IMR-90 (cell line): ENCODE results near the gene PRR23E.

ENCODE experiments used
- BHLHE40 ChIP-seq: fragments of 150-350 bp; IDR thresholded peaks from 2 replicates; pipeline ENCODE4 v1.6.1; 2016; ENCODE audit warnings: mild to moderate bottlenecking, low read depth, low read length
- CEBPB ChIP-seq: IDR thresholded peaks from 2 replicates; pipeline ENCODE4 v1.6.1; 2012; ENCODE audit warnings: low read depth, low read length, improper control_type of control experiment
- CHD1 ChIP-seq: IDR thresholded peaks from 2 replicates; pipeline ENCODE4 v1.6.1; 2012; ENCODE audit warnings: low read depth, low read length, improper control_type of control experiment
- FOS ChIP-seq: fragments of 150-350 bp; IDR thresholded peaks from 2 replicates; pipeline ENCODE4 v1.6.1; 2016; ENCODE audit warnings: low read depth, low read length
- MXI1 ChIP-seq: IDR thresholded peaks from 2 replicates; pipeline ENCODE4 v1.6.1; 2012; ENCODE audit warnings: low read depth, mild to moderate bottlenecking, low read length, moderate library complexity, borderline replicate concordance
- NFE2L2 ChIP-seq: fragments of 150-350 bp; IDR thresholded peaks from 2 replicates; pipeline ENCODE4 v1.6.1; 2016; ENCODE audit warnings: low read depth, mild to moderate bottlenecking, low read length
- POLR2A ChIP-seq: IDR thresholded peaks from 2 replicates; pipeline ENCODE4 v1.6.1; 2012; ENCODE audit warnings: mild to moderate bottlenecking, low read depth, low read length
- RAD21 ChIP-seq: IDR thresholded peaks from 2 replicates; pipeline ENCODE4 v1.6.1; 2012; ENCODE audit warnings: low read length, improper control_type of control experiment
- RCOR1 ChIP-seq: IDR thresholded peaks from 2 replicates; pipeline ENCODE4 v1.6.1; 2012; ENCODE audit warnings: mild to moderate bottlenecking, low read length, improper control_type of control experiment; ENCODE audit not compliant: insufficient replicate concordance
- RFX5 ChIP-seq: IDR thresholded peaks from 2 replicates; pipeline ENCODE4 v1.8.0; 2012; ENCODE audit warnings: low read depth, mild to moderate bottlenecking, low read length, moderate library complexity
- TF ChIP-seq, protein P1 (sequence below): conservative IDR thresholded peaks from 2 replicates; pipeline ENCODE4 v1.5.1; 2012; ENCODE audit warnings: mild to moderate bottlenecking, low read depth, low read length, improper control_type of control experiment
- TF ChIP-seq, protein P2 (sequence below): fragments of 150-350 bp; IDR thresholded peaks from 2 replicates; pipeline ENCODE4 v1.6.1; 2016; ENCODE audit warnings: low read depth, mild to moderate bottlenecking, low read length, moderate library complexity, borderline replicate concordance
- TF ChIP-seq, protein P3 (sequence below): fragments of 150-350 bp; IDR thresholded peaks from 2 replicates; pipeline ENCODE4 v1.6.1; 2017; ENCODE audit warnings: mild to moderate bottlenecking, antibody characterized with exemption, low read length, low read depth

DNA sequence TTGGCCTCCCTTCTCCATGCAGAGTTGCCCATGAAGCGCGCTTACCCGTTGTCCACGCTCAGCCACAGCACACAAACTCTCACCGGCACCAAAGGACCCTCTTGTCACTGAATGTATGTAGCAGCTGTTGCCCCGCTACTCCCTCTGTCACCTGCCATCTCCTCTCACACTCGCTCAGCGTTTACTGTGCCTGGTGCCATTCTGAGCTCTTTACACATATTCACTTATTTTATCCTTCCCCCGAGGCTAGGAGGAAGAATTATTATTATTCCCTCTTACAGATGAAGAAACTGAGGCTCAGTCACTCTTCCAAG, 41.7 kb upstream of the PRR23E start:
- TF ChIP-seq, protein P1, sequence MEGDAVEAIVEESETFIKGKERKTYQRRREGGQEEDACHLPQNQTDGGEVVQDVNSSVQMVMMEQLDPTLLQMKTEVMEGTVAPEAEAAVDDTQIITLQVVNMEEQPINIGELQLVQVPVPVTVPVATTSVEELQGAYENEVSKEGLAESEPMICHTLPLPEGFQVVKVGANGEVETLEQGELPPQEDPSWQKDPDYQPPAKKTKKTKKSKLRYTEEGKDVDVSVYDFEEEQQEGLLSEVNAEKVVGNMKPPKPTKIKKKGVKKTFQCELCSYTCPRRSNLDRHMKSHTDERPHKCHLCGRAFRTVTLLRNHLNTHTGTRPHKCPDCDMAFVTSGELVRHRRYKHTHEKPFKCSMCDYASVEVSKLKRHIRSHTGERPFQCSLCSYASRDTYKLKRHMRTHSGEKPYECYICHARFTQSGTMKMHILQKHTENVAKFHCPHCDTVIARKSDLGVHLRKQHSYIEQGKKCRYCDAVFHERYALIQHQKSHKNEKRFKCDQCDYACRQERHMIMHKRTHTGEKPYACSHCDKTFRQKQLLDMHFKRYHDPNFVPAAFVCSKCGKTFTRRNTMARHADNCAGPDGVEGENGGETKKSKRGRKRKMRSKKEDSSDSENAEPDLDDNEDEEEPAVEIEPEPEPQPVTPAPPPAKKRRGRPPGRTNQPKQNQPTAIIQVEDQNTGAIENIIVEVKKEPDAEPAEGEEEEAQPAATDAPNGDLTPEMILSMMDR, result no peak
- TF ChIP-seq CEBPB (no peak), POLR2A (no peak), FOS (no peak), RCOR1 (no peak), RAD21 (no peak), MXI1 (no peak), CHD1 (no peak), NFE2L2 (no peak), RFX5 (no peak), BHLHE40 (no peak)
- TF ChIP-seq, protein P2, sequence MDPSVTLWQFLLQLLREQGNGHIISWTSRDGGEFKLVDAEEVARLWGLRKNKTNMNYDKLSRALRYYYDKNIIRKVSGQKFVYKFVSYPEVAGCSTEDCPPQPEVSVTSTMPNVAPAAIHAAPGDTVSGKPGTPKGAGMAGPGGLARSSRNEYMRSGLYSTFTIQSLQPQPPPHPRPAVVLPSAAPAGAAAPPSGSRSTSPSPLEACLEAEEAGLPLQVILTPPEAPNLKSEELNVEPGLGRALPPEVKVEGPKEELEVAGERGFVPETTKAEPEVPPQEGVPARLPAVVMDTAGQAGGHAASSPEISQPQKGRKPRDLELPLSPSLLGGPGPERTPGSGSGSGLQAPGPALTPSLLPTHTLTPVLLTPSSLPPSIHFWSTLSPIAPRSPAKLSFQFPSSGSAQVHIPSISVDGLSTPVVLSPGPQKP, result no peak
- TF ChIP-seq, protein P3, sequence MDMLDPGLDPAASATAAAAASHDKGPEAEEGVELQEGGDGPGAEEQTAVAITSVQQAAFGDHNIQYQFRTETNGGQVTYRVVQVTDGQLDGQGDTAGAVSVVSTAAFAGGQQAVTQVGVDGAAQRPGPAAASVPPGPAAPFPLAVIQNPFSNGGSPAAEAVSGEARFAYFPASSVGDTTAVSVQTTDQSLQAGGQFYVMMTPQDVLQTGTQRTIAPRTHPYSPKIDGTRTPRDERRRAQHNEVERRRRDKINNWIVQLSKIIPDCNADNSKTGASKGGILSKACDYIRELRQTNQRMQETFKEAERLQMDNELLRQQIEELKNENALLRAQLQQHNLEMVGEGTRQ, result no peak
